Heart left ventricle (tissue), 16 donors: ENCODE results near the gene RPS14. TPM values are rescaled to one million over a fixed set of nuclear protein-coding genes. Genes with fewer than 3 reads are reported as not detected.

Experiments
- ATAC-seq, 4 donors: fragments of 200-7000 bp; cut with Tn5 transposase; one replicate each; pipeline ENCODE4 v1.9.1; 2020 to 2022; ENCODE audit warnings: moderate library complexity in 4 of 4, mild to moderate bottlenecking in 3 of 4, moderate number of reproducible peaks in 1 of 4
- DNase-seq, 5 donors: peaks; one replicate each; pipeline ENCODE4 v3.0.0-alpha.2; 2020
- H3K27ac ChIP-seq, 12 donors: fragments of 200-600 bp; sonication (generic) in 4 of 12; one replicate each; pipeline versions ENCODE4 v1.5.0 to v1.8.0; 2016 to 2022; ENCODE audit warnings: mild to moderate bottlenecking in 2 of 12
- H3K27me3 ChIP-seq, 9 donors: fragments of 200-600 bp; sonication (generic) in 2 of 9; one replicate each; pipeline versions ENCODE4 v1.5.1 to v1.8.0; 2016 to 2022; ENCODE audit warnings: mild to moderate bottlenecking in 3 of 9
- H3K36me3 ChIP-seq, 9 donors: fragments of 200-600 bp; sonication (generic) in 2 of 9; one replicate each; pipeline versions ENCODE4 v1.5.0 to v1.8.0; 2018 to 2022; ENCODE audit warnings: mild to moderate bottlenecking in 2 of 9
- H3K4me1 ChIP-seq, 12 donors: fragments of 200-600 bp; sonication (generic) in 4 of 12; one replicate each; pipeline versions ENCODE4 v1.5.0 to v1.8.0; 2016 to 2022; ENCODE audit warnings: mild to moderate bottlenecking in 3 of 12
- H3K4me3 ChIP-seq, 12 donors: fragments of 200-600 bp; sonication (generic) in 4 of 12; one replicate each; pipeline versions ENCODE4 v1.5.0 to v1.8.0; 2017 to 2022; ENCODE audit warnings: mild to moderate bottlenecking in 9 of 12, moderate library complexity in 4 of 12
- H3K9me3 ChIP-seq, 12 donors: fragments of 200-600 bp; sonication (generic) in 4 of 12; one replicate each; pipeline versions ENCODE4 v1.5.0 to v1.8.0; 2016 to 2022; ENCODE audit warnings: mild to moderate bottlenecking in 1 of 12
- CTCF ChIP-seq, 12 donors: fragments of 200-600 bp; sonication (generic) in 4 of 12; IDR thresholded peaks; one replicate each; pipeline versions ENCODE4 v1.5.0 to v1.8.0; 2018 to 2022; ENCODE audit warnings: antibody characterized with exemption in 12 of 12, mild to moderate bottlenecking in 5 of 12
- POLR2A ChIP-seq, 2 donors: fragments of 450-650 bp; IDR thresholded peaks; one replicate each; pipeline ENCODE4 v1.6.1; 2017; ENCODE audit warnings: antibody characterized with exemption in 2 of 2, mild to moderate bottlenecking in 2 of 2, moderate library complexity in 2 of 2
- WGBS, 4 donors: extraction: QIAGEN DNeasy Blood & Tissue Kit in 2 of 4; methylation state at CpG; one replicate each; pipeline versions ENCODE4 v1.1.5 to v1.1.7; 2013 to 2018; 5-methylcytosine and 5-hydroxymethylcytosine counted together
- intact Hi-C, 10 donors: fragments of 100-400 bp; cut with DNase I; formaldehyde crosslinking; loops; one replicate each; pipeline versions ENCODE4 v1.11.1 to v1.14.2; 2022
- polyA plus RNA-seq, 2 donors: library from polyadenylated mRNA; stranded (reverse); fragments of 200-250 nt; gene quantifications; one replicate each; pipeline ENCODE4 v1.2.3, GENCODE V29; 2013
- total RNA-seq, 9 donors: library from RNA; depleted of rRNA in 2 of 9; stranded (reverse); fragments of >200 nt in 2 of 9; fragmentation: NEBNext Ultra II Directional in 3 of 9; extraction: Animal tissue kit (Norgen Biotek cat#: 25700) in 3 of 9; gene quantifications; one replicate each; pipeline versions ENCODE4 v1.1.0 to v1.2.4, GENCODE V29; 2016 to 2023
- donor health status: ischemic (EF 13 %, LVEDD 7.1; RV severe dilation, severe dysfunction).
- donor health status: healthy with polysubstance abuse.
- donor health status: DM: no; HTN: yes; CAD: no.
- donor health status: DM: no; HTN: no; CAD: no.
- donor health status: ischemic (EF 25% LVEDD 6.9; RV normal size, moderate dysfunction).
- donor health status: ischemic (EF 25% LVEDD 5.7; RV mildly dilated, moderate dysfunction).
- donor health status: healthy.
- donor health status: DM: yes; HTN: yes; CAD: no.
- donor health status: ischemic (EF 35%, LVEDD 5.7; RV mildly dilated, moderate dysfunction).
- donor health status: nonischemic (EF 11% LVEDD 7.7; RV severe dilation, severe dysfunction).
- donor health status: DM: yes; HTN: yes; CAD: no.
- donor health status: PGD.
- donor health status: ischemic (EF 29% LVEDD 5.4; RV normal size, mild dysfunction).
- donor health status: nonischemic (EF 23%, LVEDD 6.1; RV moderate dilation, normal function).

The RPS14 gene
- total and polyA plus RNA-seq, 11 donors, result 1,031 to 3,474 (median 1,358) TPM

GRCh38 chr5:150404941-150405816 lies 44.4 kb downstream of the RPS14 start:
- DNase-seq (no peak), ATAC-seq (no peak)
- Histone ChIP-seq H3K27me3 (no peaks in the 10 kb centered on the region), H3K36me3 (peaks cover 0 to 97% (median 56%) of the 10 kb centered on the region in 9 donors), H3K9me3 (no peaks in the 10 kb centered on the region), H3K27ac (peak overlapping the region in 1 of 12 donors; percentile 27), H3K4me1 (peaks cover 0 to 50% (median 17%) of the 10 kb centered on the region in 12 donors), H3K4me3 (no peak overlapping the region)
- TF ChIP-seq POLR2A (IDR thresholded peaks at IDR 0.05), result no peak
- no peak for TF ChIP-seq CTCF (IDR thresholded peaks at IDR 0.05)
- 66 to 89% (median 88%) methylated on average over 9 of the region's 9 CpGs for WGBS, 4 donors
- intact Hi-C loops, result loop anchor here in 2 of 10 donors (5.0 kb wide), 1 partner anchor 32 kb away; no protein-coding TSS in a partner anchor

- ATAC-seq (no peak), DNase-seq (no peak)
- Histone ChIP-seq H3K4me1 (peaks cover 0 to 43% (median 15%) of the 10 kb centered on the region in 12 donors), H3K27ac (no peak overlapping the region), H3K4me3 (no peak overlapping the region), H3K36me3 (peaks cover 0 to 100% (median 62%) of the 10 kb centered on the region in 9 donors), H3K9me3 (no peaks in the 10 kb centered on the region), H3K27me3 (no peaks in the 10 kb centered on the region)
- intact Hi-C loops, result loop anchor here in 2 of 10 donors (5.0 kb wide), 1 partner anchor 33 kb away; no protein-coding TSS in a partner anchor
- 91 to 97% (median 94%) methylated on average over 10 of the region's 10 CpGs for WGBS, 4 donors
- TF ChIP-seq POLR2A (IDR thresholded peaks at IDR 0.05), result no peak
- no peak for TF ChIP-seq CTCF (IDR thresholded peaks at IDR 0.05)
These were observed 45.0 kb downstream of the RPS14 start for GRCh38 chr5:150404535-150404934.

DNA sequence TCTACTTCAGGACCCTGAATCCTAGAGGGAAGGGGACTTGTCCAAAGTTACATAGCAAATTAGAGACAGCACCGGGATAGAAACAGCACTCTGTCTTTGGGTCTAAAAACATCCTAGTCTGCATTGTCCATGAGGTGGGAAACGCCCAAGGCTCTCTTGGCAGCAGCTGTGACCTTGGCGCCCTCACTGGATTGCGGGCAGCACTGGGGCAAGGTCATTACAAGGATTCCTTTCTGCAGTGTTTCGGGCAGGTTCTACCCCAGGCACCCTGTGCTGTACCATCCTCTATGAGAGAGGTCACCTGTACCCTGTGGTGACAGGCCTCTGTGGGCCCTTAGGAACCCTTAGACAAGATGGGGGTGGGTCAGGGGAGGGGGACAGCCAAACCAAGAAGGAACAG lies 45.4 kb downstream of the RPS14 start:
- no peak overlapping the region for H3K27ac ChIP-seq
- peaks cover 0 to 100% (median 66%) of the 10 kb centered on the region in 9 donors for H3K36me3 ChIP-seq
- H3K4me3 ChIP-seq, result no peak overlapping the region
- peak in 1 of 4 donors; percentile 22 for ATAC-seq
- 41 to 59% (median 52%) methylated on average over 5 of the region's 5 CpGs for WGBS, 4 donors
- H3K4me1 ChIP-seq, result peaks cover 0 to 39% (median 14%) of the 10 kb centered on the region in 12 donors
- peak in 1 of 5 donors; percentile 48 for DNase-seq
- H3K27me3 ChIP-seq, result no peaks in the 10 kb centered on the region
- TF ChIP-seq POLR2A (IDR thresholded peaks at IDR 0.05), result no peak
- TF ChIP-seq CTCF (IDR thresholded peaks at IDR 0.05), result no peak
- intact Hi-C loops, result loop anchor here in 2 of 10 donors (5.0 kb wide), 1 partner anchor 33 kb away; no protein-coding TSS in a partner anchor
- H3K9me3 ChIP-seq, result no peaks in the 10 kb centered on the region

DNA sequence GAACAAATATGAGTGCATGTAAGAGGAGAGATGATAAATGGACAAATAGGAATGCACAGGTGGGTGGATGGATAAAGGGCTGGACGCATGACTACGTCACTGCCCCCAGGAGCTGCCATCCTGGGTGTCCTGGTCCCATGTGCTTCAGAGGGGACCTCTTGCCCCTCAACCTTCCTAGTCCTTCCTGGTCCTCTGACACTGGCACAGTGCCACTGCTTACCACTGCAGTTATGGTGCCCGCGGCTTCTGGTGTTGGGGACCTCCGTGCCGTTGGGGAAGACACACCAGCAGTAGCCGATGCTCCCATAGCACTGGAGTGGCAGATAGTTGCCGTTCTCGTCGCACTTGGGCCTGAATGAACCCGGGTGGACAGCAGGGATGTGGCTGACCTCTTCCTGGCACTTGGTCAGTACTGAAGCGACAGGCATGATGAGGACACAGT lies 46.6 kb downstream of the RPS14 start:
- 94 to 98% (median 95%) methylated on average over 8 to 12 of the region's 12 CpGs for WGBS, 4 donors
- no peaks in the 10 kb centered on the region for H3K9me3 ChIP-seq
- intact Hi-C loops, result loop anchor here in 2 of 10 donors (5.0 kb wide), 1 partner anchor 34 kb away; no protein-coding TSS in a partner anchor
- DNase-seq (no peak), ATAC-seq (no peak)
- H3K4me3 ChIP-seq, result no peak overlapping the region
- no peak for TF ChIP-seq POLR2A (IDR thresholded peaks at IDR 0.05)
- TF ChIP-seq CTCF (IDR thresholded peaks at IDR 0.05), result no peak
- H3K27me3 ChIP-seq, result no peaks in the 10 kb centered on the region
- no peak overlapping the region for H3K27ac ChIP-seq
- peaks cover 0 to 100% (median 78%) of the 10 kb centered on the region in 9 donors for H3K36me3 ChIP-seq
- peaks cover 0 to 27% (median 3%) of the 10 kb centered on the region in 12 donors for H3K4me1 ChIP-seq
